Measurements from ENCODE around the gene IL17A.

- TF ChIP-seq CTCF (IDR thresholded peaks at IDR 0.05; ENCODE audit: low read length) (no peak), EZH2phosphoT487 (IDR thresholded peaks at IDR 0.05; ENCODE audit: low read length) (no peak), EZH2 (optimal IDR thresholded peaks at IDR 0.05; ENCODE audit: low read depth, low read length) (no peak)
Observed at GRCh38 chr6:52180787-52181558, 5.2 kb upstream of the IL17A start.

Measured in MM.1S (cell line).